ENCODE measurements around the gene SCN1B.

DNA sequence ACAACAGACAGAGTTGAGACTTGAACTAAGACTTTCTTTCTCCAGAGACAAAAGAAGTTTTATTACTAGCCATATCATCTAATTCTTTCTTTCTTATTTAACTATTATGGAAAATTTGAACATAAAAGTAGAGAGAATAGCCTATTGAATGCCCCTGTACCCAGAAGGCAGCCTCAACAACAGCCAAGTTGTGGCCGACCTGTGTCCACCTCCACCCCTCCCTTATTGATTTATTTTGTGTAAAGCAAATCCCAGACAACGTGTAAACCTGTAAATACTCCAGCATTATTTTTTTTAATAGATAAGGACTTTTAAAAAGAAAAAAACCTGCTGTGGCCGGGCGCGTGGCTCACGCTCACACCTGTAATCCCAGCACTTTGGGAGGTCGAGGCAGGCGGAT lies 59.3 kb downstream of the SCN1B start:
- TF ChIP-seq, protein P1, sequence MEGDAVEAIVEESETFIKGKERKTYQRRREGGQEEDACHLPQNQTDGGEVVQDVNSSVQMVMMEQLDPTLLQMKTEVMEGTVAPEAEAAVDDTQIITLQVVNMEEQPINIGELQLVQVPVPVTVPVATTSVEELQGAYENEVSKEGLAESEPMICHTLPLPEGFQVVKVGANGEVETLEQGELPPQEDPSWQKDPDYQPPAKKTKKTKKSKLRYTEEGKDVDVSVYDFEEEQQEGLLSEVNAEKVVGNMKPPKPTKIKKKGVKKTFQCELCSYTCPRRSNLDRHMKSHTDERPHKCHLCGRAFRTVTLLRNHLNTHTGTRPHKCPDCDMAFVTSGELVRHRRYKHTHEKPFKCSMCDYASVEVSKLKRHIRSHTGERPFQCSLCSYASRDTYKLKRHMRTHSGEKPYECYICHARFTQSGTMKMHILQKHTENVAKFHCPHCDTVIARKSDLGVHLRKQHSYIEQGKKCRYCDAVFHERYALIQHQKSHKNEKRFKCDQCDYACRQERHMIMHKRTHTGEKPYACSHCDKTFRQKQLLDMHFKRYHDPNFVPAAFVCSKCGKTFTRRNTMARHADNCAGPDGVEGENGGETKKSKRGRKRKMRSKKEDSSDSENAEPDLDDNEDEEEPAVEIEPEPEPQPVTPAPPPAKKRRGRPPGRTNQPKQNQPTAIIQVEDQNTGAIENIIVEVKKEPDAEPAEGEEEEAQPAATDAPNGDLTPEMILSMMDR (IDR thresholded peaks at IDR 0.05), result no peak
- TF ChIP-seq POLR2A (IDR thresholded peaks at IDR 0.05), result no peak
